Mammary epithelial cell (primary cell): Measurements from ENCODE around the gene ATP5F1A.

ENCODE experiments used
- CTCF ChIP-seq, 2 donors: IDR thresholded peaks in 1 of 2; conservative IDR thresholded peaks in 1 of 2; 2 replicates each; pipeline ENCODE4 v1.5.1; 2011 to 2012; ENCODE audit warnings: inconsistent platforms in 2 of 2, low read length in 2 of 2, mild to moderate bottlenecking in 2 of 2, control low read depth in 1 of 2, low read depth in 1 of 2; ENCODE audit not compliant: insufficient read depth in 1 of 2; ENCODE audit errors: extremely low read depth in 1 of 2
- EZH2 ChIP-seq: IDR thresholded peaks from 2 replicates; pipeline ENCODE4 v1.6.1; 2012; ENCODE audit warnings: low read length, inconsistent platforms, borderline replicate concordance

- TF ChIP-seq CTCF (conservative IDR thresholded peaks at IDR 0.05 in 1 of 2, IDR thresholded peaks at IDR 0.05 in 1 of 2; ENCODE audit: extremely low read depth in 1 of 2, insufficient read depth in 1 of 2, low read depth in 1 of 2, low read length in 2 of 2) (no peak), EZH2 (no peak)
Observed at GRCh38 chr18:46113751-46114150, 15.7 kb upstream of the ATP5F1A start.
